ENCODE measurements around the gene ZDHHC22.

ZDHHC22 gene

DNA sequence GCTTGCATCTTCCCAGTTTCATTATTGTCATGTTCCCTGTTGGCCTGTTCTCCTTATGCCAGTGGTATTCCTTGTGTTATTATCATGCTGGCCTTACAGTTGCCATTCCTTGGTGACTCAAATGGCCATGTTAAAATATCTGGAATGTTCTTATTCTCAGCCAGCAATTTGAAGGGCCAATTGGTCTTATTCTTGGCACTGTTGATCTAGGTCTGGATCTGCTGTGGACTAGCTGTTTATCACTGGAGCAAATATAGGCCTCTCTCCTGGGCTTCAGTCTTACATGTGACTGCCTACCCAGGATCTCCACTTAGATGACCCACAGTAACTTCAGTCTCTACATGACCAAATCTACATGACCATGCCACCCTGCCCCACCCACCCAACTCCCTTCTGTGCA, 38.1 kb downstream of the ZDHHC22 start:
- Histone ChIP-seq H3K27me3 (ENCODE audit: insufficient read depth, low read length) (no peaks in the 10 kb centered on the region), H3K27ac (ENCODE audit: low read depth, low read length) (no peak overlapping the region), H3K36me3 (ENCODE audit: insufficient read depth, low read length) (no peaks in the 10 kb centered on the region), H3K4me1 (ENCODE audit: control insufficient read depth, insufficient read depth, low read length, unreplicated experiment) (peaks cover 10% of the 10 kb centered on the region), H3K79me2 (ENCODE audit: control insufficient read depth, insufficient read depth, low read length, unreplicated experiment) (peaks cover 2% of the 10 kb centered on the region), H3K4me3 (ENCODE audit: low read depth, low read length) (no peak overlapping the region), H2AFZ (ENCODE audit: low read length, unreplicated experiment) (no peak overlapping the region)

DNA sequence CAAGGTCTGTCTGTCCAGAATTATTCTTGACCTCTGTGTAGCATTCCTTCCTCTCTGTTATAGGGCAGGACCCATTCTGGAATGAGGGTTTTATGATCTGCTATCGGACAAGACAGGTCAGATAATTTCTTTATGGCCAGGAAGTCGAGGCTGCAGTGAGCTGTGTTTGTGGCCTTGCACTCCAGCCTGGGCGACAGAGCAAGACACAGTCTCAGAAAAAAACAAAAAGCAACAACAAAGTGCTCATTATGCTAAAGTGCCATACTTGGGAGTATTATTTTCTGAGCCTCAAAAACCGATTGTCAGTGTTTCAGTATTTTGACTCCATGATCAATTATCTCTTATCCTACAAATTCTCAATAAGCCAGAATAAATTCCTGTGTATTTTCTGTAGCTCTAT, 39.4 kb downstream of the ZDHHC22 start:
- Histone ChIP-seq H3K27me3 (ENCODE audit: insufficient read depth, low read length) (no peaks in the 10 kb centered on the region), H2AFZ (ENCODE audit: low read length, unreplicated experiment) (no peak overlapping the region), H3K4me1 (ENCODE audit: control insufficient read depth, insufficient read depth, low read length, unreplicated experiment) (peaks cover 11% of the 10 kb centered on the region), H3K79me2 (ENCODE audit: control insufficient read depth, insufficient read depth, low read length, unreplicated experiment) (peaks cover 2% of the 10 kb centered on the region), H3K27ac (ENCODE audit: low read depth, low read length) (no peak overlapping the region), H3K36me3 (ENCODE audit: insufficient read depth, low read length) (no peaks in the 10 kb centered on the region), H3K4me3 (ENCODE audit: low read depth, low read length) (no peak overlapping the region)

DNA sequence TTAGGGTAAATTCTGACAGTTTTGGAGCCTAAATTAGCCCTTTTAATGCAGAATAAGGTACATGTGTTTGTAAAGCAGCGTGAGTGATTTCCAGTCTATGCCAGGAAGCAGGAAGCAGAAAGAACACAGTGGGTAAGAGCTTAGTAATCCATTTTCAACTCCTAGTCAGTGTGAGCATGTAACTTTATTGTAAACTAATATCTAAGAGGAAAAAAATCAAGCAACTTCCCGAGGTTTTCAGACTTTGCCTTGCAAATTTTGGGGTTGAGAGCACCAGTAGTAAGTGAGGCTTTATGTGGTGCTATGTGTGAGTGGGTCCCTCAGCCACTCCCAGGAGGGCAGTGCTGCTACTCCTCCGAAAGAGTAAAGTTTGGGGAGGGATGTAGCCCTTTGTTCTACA, 40.6 kb downstream of the ZDHHC22 start:
- no peak overlapping the region for H3K27ac ChIP-seq (ENCODE audit: low read depth, low read length)

GRCh38 chr14:77099425-77100167, 42.0 kb downstream of the ZDHHC22 start:
- no peaks in the 10 kb centered on the region for H3K36me3 ChIP-seq (ENCODE audit: insufficient read depth, low read length)
- H3K79me2 ChIP-seq (ENCODE audit: control insufficient read depth, insufficient read depth, low read length, unreplicated experiment): peaks cover 2% of the 10 kb centered on the region
- peak overlapping the region; percentile 98 for H3K4me3 ChIP-seq (ENCODE audit: low read depth, low read length)
- H3K27me3 ChIP-seq (ENCODE audit: insufficient read depth, low read length): no peaks in the 10 kb centered on the region
- peaks cover 19% of the 10 kb centered on the region for H3K4me1 ChIP-seq (ENCODE audit: control insufficient read depth, insufficient read depth, low read length, unreplicated experiment)
- no peak overlapping the region for H3K27ac ChIP-seq (ENCODE audit: low read depth, low read length)
- H2AFZ ChIP-seq (ENCODE audit: low read length, unreplicated experiment): no peak overlapping the region

More for the DNA sequence above, 40.6 kb downstream of the ZDHHC22 start:
- Histone ChIP-seq H3K4me1 (ENCODE audit: control insufficient read depth, insufficient read depth, low read length, unreplicated experiment) (peaks cover 19% of the 10 kb centered on the region), H3K79me2 (ENCODE audit: control insufficient read depth, insufficient read depth, low read length, unreplicated experiment) (peaks cover 2% of the 10 kb centered on the region), H3K4me3 (ENCODE audit: low read depth, low read length) (no peak overlapping the region), H3K27me3 (ENCODE audit: insufficient read depth, low read length) (no peaks in the 10 kb centered on the region), H3K36me3 (ENCODE audit: insufficient read depth, low read length) (no peaks in the 10 kb centered on the region), H2AFZ (ENCODE audit: low read length, unreplicated experiment) (no peak overlapping the region)

- H2AFZ ChIP-seq (ENCODE audit: low read length, unreplicated experiment): peak overlapping the region; percentile 98
- peak overlapping the region; percentile 98 for H3K4me3 ChIP-seq (ENCODE audit: low read depth, low read length)
- peaks cover 19% of the 10 kb centered on the region for H3K4me1 ChIP-seq (ENCODE audit: control insufficient read depth, insufficient read depth, low read length, unreplicated experiment)
- H3K79me2 ChIP-seq (ENCODE audit: control insufficient read depth, insufficient read depth, low read length, unreplicated experiment): peaks cover 2% of the 10 kb centered on the region
- H3K27me3 ChIP-seq (ENCODE audit: insufficient read depth, low read length): no peaks in the 10 kb centered on the region
- no peaks in the 10 kb centered on the region for H3K36me3 ChIP-seq (ENCODE audit: insufficient read depth, low read length)
- H3K27ac ChIP-seq (ENCODE audit: low read depth, low read length): peak overlapping the region; percentile 63; the same call in 1 of the 2 replicates
Observed at GRCh38 chr14:77098529-77099353, 42.9 kb downstream of the ZDHHC22 start.

- Histone ChIP-seq H3K79me2 (ENCODE audit: control insufficient read depth, insufficient read depth, low read length, unreplicated experiment) (peaks cover 2% of the 10 kb centered on the region), H3K27ac (ENCODE audit: low read depth, low read length) (peak within 1 kb of the TSS; percentile 86), H3K36me3 (ENCODE audit: insufficient read depth, low read length) (no peaks in the 10 kb centered on the region), H3K4me1 (ENCODE audit: control insufficient read depth, insufficient read depth, low read length, unreplicated experiment) (peaks cover 19% of the 10 kb centered on the region), H3K4me3 (ENCODE audit: low read depth, low read length) (peak within 1 kb of the TSS; percentile 98), H2AFZ (ENCODE audit: low read length, unreplicated experiment) (peak within 1 kb of the TSS; percentile 98), H3K27me3 (ENCODE audit: insufficient read depth, low read length) (no peaks in the 10 kb centered on the region)
Observed at GRCh38 chr14:77097700-77098528, 43.7 kb downstream of the ZDHHC22 start, which contains the start of gene CIPC. TSS of gene CIPC (plus strand) at chr14:77098258. CDS start at chr14:77105709, 7,451 bp downstream.

DNA sequence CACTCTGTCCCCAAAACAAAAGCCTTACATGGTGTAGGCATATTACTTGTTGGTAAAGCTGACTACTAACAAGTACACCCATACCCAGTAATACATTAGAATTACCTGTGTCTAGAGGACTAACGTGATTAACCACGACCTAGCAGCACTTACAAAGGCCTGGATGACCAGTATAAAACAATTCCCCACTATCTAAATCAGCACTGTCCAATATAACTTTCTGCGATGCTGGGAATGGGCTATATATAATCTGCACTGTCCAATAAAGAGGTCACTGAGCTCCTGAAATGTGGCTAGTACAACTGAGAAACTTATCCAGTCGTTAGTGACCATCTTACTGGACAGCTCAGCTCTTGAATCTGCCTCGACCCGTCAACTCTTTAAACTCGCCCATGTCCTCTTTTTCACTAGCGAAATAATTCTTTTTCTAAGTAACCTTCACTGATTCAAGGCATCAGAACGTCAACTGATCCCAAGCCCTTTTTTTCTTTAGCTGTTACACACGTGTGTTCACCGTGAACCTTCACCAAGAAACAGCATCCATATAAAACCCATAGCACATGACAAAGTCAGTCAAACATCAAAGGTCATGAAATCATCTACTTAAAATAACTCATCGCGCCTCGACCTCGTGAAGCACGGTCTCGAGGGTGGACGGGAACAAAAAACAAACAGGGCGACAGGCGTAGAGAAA, 44.4 kb downstream of the ZDHHC22 start:
- Histone ChIP-seq H3K79me2 (ENCODE audit: control insufficient read depth, insufficient read depth, low read length, unreplicated experiment) (peaks cover 2% of the 10 kb centered on the region), H3K4me1 (ENCODE audit: control insufficient read depth, insufficient read depth, low read length, unreplicated experiment) (peaks cover 19% of the 10 kb centered on the region), H2AFZ (ENCODE audit: low read length, unreplicated experiment) (peak overlapping the region; percentile 88), H3K36me3 (ENCODE audit: insufficient read depth, low read length) (no peaks in the 10 kb centered on the region), H3K27ac (ENCODE audit: low read depth, low read length) (peak overlapping the region; percentile 86), H3K4me3 (ENCODE audit: low read depth, low read length) (peak overlapping the region; percentile 90), H3K27me3 (ENCODE audit: insufficient read depth, low read length) (no peaks in the 10 kb centered on the region)

GRCh38 chr14:77094672-77095284, 46.8 kb downstream of the ZDHHC22 start:
- no peak overlapping the region for H3K4me3 ChIP-seq (ENCODE audit: low read depth, low read length)
- H3K36me3 ChIP-seq (ENCODE audit: insufficient read depth, low read length): no peaks in the 10 kb centered on the region
- H2AFZ ChIP-seq (ENCODE audit: low read length, unreplicated experiment): no peak overlapping the region
- H3K79me2 ChIP-seq (ENCODE audit: control insufficient read depth, insufficient read depth, low read length, unreplicated experiment): peaks cover 2% of the 10 kb centered on the region
- no peak overlapping the region for H3K27ac ChIP-seq (ENCODE audit: low read depth, low read length)
- H3K27me3 ChIP-seq (ENCODE audit: insufficient read depth, low read length): no peaks in the 10 kb centered on the region
- peaks cover 18% of the 10 kb centered on the region for H3K4me1 ChIP-seq (ENCODE audit: control insufficient read depth, insufficient read depth, low read length, unreplicated experiment)

DNA sequence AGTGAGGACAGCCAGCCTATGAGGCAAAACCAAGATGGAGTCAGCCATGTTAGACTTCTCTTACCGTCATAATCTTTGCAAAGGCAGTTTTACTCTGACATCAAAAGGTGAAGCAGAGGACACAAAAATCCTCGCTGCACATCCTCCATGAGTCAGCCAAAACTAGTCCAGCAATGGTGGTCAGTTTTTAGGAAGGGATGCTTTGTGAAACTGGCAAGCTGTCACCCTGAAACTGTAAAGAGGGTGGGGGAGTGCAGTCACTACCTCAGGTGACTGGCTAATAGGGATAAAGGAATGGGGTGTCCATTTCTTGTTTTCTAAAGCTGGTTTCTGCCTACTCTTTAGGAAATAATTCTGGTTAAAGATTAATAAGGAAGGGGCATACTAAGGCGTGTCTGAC, 48.9 kb downstream of the ZDHHC22 start:
- peaks cover 9% of the 10 kb centered on the region for H3K4me1 ChIP-seq (ENCODE audit: control insufficient read depth, insufficient read depth, low read length, unreplicated experiment)
- no peak overlapping the region for H2AFZ ChIP-seq (ENCODE audit: low read length, unreplicated experiment)
- H3K4me3 ChIP-seq (ENCODE audit: low read depth, low read length): no peak overlapping the region
- H3K27me3 ChIP-seq (ENCODE audit: insufficient read depth, low read length): peaks cover 4% of the 10 kb centered on the region
- H3K36me3 ChIP-seq (ENCODE audit: insufficient read depth, low read length): no peaks in the 10 kb centered on the region
- no peak overlapping the region for H3K27ac ChIP-seq (ENCODE audit: low read depth, low read length)
- no peaks in the 10 kb centered on the region for H3K79me2 ChIP-seq (ENCODE audit: control insufficient read depth, insufficient read depth, low read length, unreplicated experiment)
